NCI-H1417 treated with DMSO at 0.1 percent for 48 hours (cell line): ENCODE results near the gene ACAT2.
"Not testable (repeated sequence)": the region's sequence is repeated elsewhere in the genome, so short reads cannot be mapped to it uniquely, and the experiment has no call there.

ENCODE experiments used
- DNase-seq: peaks from one replicate; lab custom pipeline; 2025; lab: John Stamatoyannopoulos, UW

ACAT2 gene

GRCh38 chr6:159730332-159730676 lies 31.5 kb upstream of the ACAT2 start:
- no peak for DNase-seq

- DNase-seq = not testable (repeated sequence)
Observed at GRCh38 chr6:159732550-159732949, 29.3 kb upstream of the ACAT2 start.

- DNase-seq = not testable (repeated sequence)
Observed at GRCh38 chr6:159733395-159733794, 28.4 kb upstream of the ACAT2 start.

GRCh38 chr6:159736908-159737307 lies 24.9 kb upstream of the ACAT2 start:
- DNase-seq = no peak

GRCh38 chr6:159739341-159739740 lies 22.5 kb upstream of the ACAT2 start:
- no peak for DNase-seq

- DNase-seq = no peak
Observed at GRCh38 chr6:159742165-159742564, 19.7 kb upstream of the ACAT2 start.

- no peak for DNase-seq
Observed at GRCh38 chr6:159745081-159745480, 16.8 kb upstream of the ACAT2 start.

GRCh38 chr6:159746759-159747158 lies 15.1 kb upstream of the ACAT2 start:
- DNase-seq = no peak

GRCh38 chr6:159748127-159748526 lies 13.7 kb upstream of the ACAT2 start:
- not testable (repeated sequence) for DNase-seq

- no peak for DNase-seq
Observed at GRCh38 chr6:159751448-159751847, 10.4 kb upstream of the ACAT2 start.

- no peak for DNase-seq
Observed at GRCh38 chr6:159753081-159753872, 8.6 kb upstream of the ACAT2 start.

- no peak for DNase-seq
Observed at GRCh38 chr6:159754401-159754800, 7.4 kb upstream of the ACAT2 start.

- DNase-seq = no peak
Observed at GRCh38 chr6:159754959-159755914, 6.6 kb upstream of the ACAT2 start.

- no peak for DNase-seq
Observed at GRCh38 chr6:159756508-159756907, 5.3 kb upstream of the ACAT2 start.

- no peak for DNase-seq
Observed at GRCh38 chr6:159758031-159759001, 3.5 kb upstream of the ACAT2 start.

- DNase-seq = no peak
Observed at GRCh38 chr6:159759645-159760044, 2.2 kb upstream of the ACAT2 start.

GRCh38 chr6:159760602-159761057 lies 1.2 kb upstream of the ACAT2 start:
- DNase-seq = no peak

GRCh38 chr6:159761129-159761872 lies 544 bp upstream of the ACAT2 start:
- no peak for DNase-seq

GRCh38 chr6:159762681-159763293 lies 942 bp downstream of the ACAT2 start:
- DNase-seq = no peak

- no peak for DNase-seq
Observed at GRCh38 chr6:159766906-159767305, 5.1 kb downstream of the ACAT2 start.

- DNase-seq = no peak
Observed at GRCh38 chr6:159769470-159769869, 7.6 kb downstream of the ACAT2 start.
